Thyroid gland (tissue), 4 donors: Measurements from ENCODE around the gene TADA3. TPM values are rescaled to one million over a fixed set of nuclear protein-coding genes. Genes with fewer than 3 reads are reported as not detected.

ENCODE experiments used
- DNase-seq, 2 donors: peaks; one replicate each; pipeline ENCODE4 v3.0.0-alpha.2; 2019
- H3K27ac ChIP-seq, 3 donors: fragments of 200-600 bp; sonication (generic); 1 replicate in 2 of 3; 2 replicates in 1 of 3; pipeline ENCODE4 v1.5.1; 2016 to 2019; ENCODE audit warnings: mild to moderate bottlenecking in 1 of 3, moderate library complexity in 1 of 3
- H3K27me3 ChIP-seq: fragments of 200-600 bp; sonication (generic); one replicate; pipeline ENCODE4 v1.5.1; 2019
- H3K36me3 ChIP-seq, 2 donors: fragments of 200-600 bp; sonication (generic); one replicate each; pipeline ENCODE4 v1.5.1; 2016 to 2019
- H3K4me1 ChIP-seq, 2 donors: fragments of 200-600 bp; sonication (generic); one replicate each; pipeline ENCODE4 v1.5.1; 2017 to 2019
- H3K4me3 ChIP-seq, 3 donors: fragments of 200-600 bp; sonication (generic); replicated peaks in 1 of 3; 1 replicate in 2 of 3; 2 replicates in 1 of 3; pipeline ENCODE4 v1.5.1; 2016; ENCODE audit warnings: mild to moderate bottlenecking in 1 of 3
- H3K9me3 ChIP-seq: fragments of 200-600 bp; sonication (generic); one replicate; pipeline ENCODE4 v1.5.1; 2017
- CTCF ChIP-seq, 6 experiments: fragments of 200-600 bp in 3 of 6; fragments of 450-650 bp in 3 of 6; sonication (generic) in 3 of 6; IDR thresholded peaks; one replicate each; pipeline ENCODE4 v1.5.1; 2016 to 2019; ENCODE audit warnings: antibody characterized with exemption in 6 of 6, mild to moderate bottlenecking in 2 of 6, inconsistent platforms in 1 of 6, moderate library complexity in 1 of 6
- POLR2A ChIP-seq, 2 donors: fragments of 450-650 bp; IDR thresholded peaks; one replicate each; pipeline ENCODE4 v1.6.1; 2017; ENCODE audit warnings: antibody characterized with exemption in 2 of 2, mild to moderate bottlenecking in 2 of 2, moderate library complexity in 1 of 2
- WGBS, 2 donors: methylation state at CpG; one replicate each; pipeline ENCODE4 v1.1.5; 2017; 5-methylcytosine and 5-hydroxymethylcytosine counted together
- intact Hi-C: fragments of 100-400 bp; cut with DNase I; formaldehyde crosslinking; loops from one replicate; pipeline ENCODE4 v1.15.1; 2023
- total RNA-seq, 4 donors: library from RNA; depleted of rRNA; stranded (reverse); fragments of >200 nt; gene quantifications; one replicate each; pipeline ENCODE4 v1.2.3, GENCODE V29; 2016

Gene TADA3
- total RNA-seq, 4 donors from 2014 or later: 64.2 to 93.3 (median 83.3) TPM

DNA sequence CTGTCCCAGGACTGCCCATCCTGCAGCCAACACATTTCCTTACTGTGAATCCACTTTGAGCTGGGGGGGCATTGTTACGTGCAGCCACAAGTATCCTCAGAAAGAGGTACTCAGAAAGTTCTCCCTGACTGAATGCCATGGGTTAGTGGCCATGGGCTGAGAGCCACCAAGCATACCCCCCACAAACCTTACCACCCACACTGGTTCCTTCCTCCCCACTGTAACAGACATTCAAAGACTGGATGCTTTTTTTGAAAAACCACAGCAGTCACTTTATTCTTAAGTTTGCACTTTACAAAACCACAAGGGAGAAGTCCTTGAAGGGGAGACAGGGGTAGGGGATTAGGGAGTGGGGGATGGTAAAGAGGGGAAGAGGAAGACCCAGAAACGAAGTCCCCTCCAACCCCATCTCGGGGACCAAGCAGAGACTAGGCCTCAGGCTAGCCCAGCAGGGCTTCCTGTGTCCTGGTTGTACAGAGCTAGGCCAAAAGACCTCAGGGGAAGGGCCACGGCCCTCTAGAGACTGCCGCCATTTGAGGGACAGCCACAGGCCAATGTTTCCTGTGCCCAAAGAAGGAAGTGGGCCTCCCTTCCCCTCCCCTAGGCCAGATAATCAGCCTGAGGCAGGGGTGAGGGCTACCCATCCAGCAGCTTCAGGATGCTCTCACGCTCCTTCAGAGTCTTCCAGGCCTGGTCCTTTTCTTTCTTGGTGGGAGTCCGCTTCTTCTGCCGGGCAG lies 12.4 kb downstream of the TADA3 start:
- 64 to 74% methylated on average over 8 of the region's 8 CpGs for WGBS, 2 donors
- peak; percentile 82 to 89 for DNase-seq
- TF ChIP-seq POLR2A (IDR thresholded peaks at IDR 0.05) (no peak), CTCF (IDR thresholded peaks at IDR 0.05) (no peak)
- Histone ChIP-seq H3K27ac (peak overlapping the region; percentile 40 to 76 (median 49)), H3K36me3 (peaks cover 5 to 25% of the 10 kb centered on the region in 2 donors), H3K27me3 (no peaks in the 10 kb centered on the region), H3K4me3 (no peak overlapping the region), H3K9me3 (no peaks in the 10 kb centered on the region), H3K4me1 (peaks cover 0 to 45% of the 10 kb centered on the region in 2 donors)
- intact Hi-C loops: no loop called here

DNA sequence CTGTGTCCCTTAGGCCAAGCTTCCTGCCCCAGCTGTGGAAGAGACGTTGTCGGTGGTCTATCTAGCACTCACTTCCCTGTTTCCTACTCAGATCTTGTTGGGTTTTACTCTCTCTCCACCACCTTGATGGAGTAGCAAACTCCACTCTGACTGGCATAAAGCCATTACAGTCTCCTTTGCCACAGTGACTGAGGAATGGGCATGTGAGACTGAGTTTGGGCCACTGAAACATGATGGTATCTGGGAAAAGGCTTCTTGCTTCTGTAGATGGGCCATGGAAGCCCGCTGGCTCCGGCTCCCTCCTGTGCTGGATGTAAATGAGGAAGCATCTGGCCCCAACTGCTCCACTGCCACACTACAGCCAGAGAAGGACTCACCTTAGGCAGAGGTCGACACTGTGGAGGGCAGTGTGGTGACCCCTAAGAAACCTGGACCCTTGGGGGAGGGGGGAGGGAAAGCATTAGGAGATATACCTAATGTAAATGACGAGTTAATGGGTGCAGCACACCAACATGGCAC lies 13.1 kb downstream of the TADA3 start:
- H3K36me3 ChIP-seq: peaks cover 5 to 17% of the 10 kb centered on the region in 2 donors
- intact Hi-C loops: no loop called here
- peak overlapping the region in 2 of 3 donors; percentile 13 to 24 for H3K27ac ChIP-seq
- TF ChIP-seq POLR2A (IDR thresholded peaks at IDR 0.05) (no peak), CTCF (IDR thresholded peaks at IDR 0.05) (no peak)
- H3K4me3 ChIP-seq: no peak overlapping the region
- peaks cover 0 to 45% of the 10 kb centered on the region in 2 donors for H3K4me1 ChIP-seq
- DNase-seq: no peak
- 80 to 91% methylated on average over 6 of the region's 6 CpGs for WGBS, 2 donors
- H3K9me3 ChIP-seq: no peaks in the 10 kb centered on the region
- no peaks in the 10 kb centered on the region for H3K27me3 ChIP-seq

- H3K4me1 ChIP-seq: peaks cover 0 to 45% of the 10 kb centered on the region in 2 donors
- no peak overlapping the region for H3K27ac ChIP-seq
- H3K27me3 ChIP-seq: no peaks in the 10 kb centered on the region
- intact Hi-C loops: no loop called here
- WGBS, 2 donors: 80 to 85% methylated on average over 4 to 5 of the region's 5 CpGs
- H3K4me3 ChIP-seq: no peak overlapping the region
- no peaks in the 10 kb centered on the region for H3K9me3 ChIP-seq
- TF ChIP-seq POLR2A (IDR thresholded peaks at IDR 0.05) (no peak), CTCF (IDR thresholded peaks at IDR 0.05) (no peak)
- H3K36me3 ChIP-seq: peaks cover 0 to 11% of the 10 kb centered on the region in 2 donors
- DNase-seq: no peak
These were observed 13.9 kb downstream of the TADA3 start for GRCh38 chr3:9778143-9779074.

DNA sequence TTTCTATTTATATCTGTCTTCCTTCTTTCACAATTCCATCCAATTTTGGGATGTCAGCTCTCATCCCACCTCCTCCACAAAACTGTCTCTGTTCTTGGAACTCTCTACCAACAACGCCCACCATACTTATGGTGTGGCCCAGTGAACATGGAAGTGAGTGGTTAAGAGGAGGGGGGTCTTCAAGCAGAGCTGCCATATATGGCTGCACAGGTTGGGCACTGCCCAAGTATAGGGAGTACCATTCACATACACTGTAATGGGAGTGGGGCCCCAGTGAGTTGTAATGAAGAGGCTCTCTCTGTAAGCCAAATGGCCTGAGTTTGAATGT lies 14.6 kb downstream of the TADA3 start:
- no peaks in the 10 kb centered on the region for H3K9me3 ChIP-seq
- H3K4me1 ChIP-seq: peaks cover 0 to 45% of the 10 kb centered on the region in 2 donors
- 72 to 79% methylated on average over 1 of the region's 1 CpG for WGBS, 2 donors
- H3K27me3 ChIP-seq: no peaks in the 10 kb centered on the region
- DNase-seq: no peak
- TF ChIP-seq CTCF (IDR thresholded peaks at IDR 0.05) (no peak), POLR2A (IDR thresholded peaks at IDR 0.05) (no peak)
- H3K27ac ChIP-seq: no peak overlapping the region
- H3K4me3 ChIP-seq: no peak overlapping the region
- intact Hi-C loops: no loop called here
- peaks cover 0 to 6% of the 10 kb centered on the region in 2 donors for H3K36me3 ChIP-seq
